Measurements from ENCODE around the gene INPP5D. TPM values are rescaled to one million over a fixed set of nuclear protein-coding genes. Genes with fewer than 3 reads are reported as not detected.

Gene INPP5D
- total and polyA plus RNA-seq, 4 donors: 2.9 to 18.8 (median 6.6) TPM

DNA sequence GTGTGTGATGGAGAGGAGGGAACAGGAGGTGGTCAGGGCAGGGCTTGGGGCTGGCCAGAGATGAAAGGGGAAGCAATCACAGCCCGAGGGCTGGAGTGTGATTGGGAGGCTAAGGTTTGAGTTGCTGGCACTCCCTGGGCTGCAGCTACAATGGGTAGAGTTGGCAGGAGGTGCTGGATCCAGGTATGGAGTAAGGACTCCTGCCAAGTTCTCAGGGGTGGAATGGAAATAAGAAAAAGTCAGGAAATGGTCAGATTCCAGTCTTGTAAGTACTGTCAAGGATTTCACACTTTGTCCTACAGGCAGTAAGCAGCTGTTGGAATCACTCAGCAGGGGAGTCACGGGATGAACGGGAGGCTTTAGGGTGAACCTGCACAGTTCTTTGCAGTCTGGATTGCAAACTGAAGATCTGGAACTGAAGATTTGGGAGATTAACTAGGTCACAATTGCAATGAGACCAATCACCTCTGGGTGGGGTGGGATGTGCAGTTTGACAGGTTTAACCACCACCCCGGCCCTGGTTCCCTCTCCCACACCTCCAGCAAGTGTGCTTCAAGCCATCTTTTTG lies 10.9 kb upstream of the INPP5D start:
- Histone ChIP-seq H3K36me3 (ENCODE audit: control insufficient read depth in 4 of 4, insufficient read depth in 3 of 4, low read depth in 1 of 4, low read length in 3 of 4) (no peaks in the 10 kb centered on the region), H3K9me3 (ENCODE audit: control insufficient read depth in 4 of 4, low read length in 3 of 4) (no peaks in the 10 kb centered on the region), H3K27me3 (ENCODE audit: control insufficient read depth in 4 of 4, insufficient read depth in 4 of 4, low read length in 3 of 4) (no peaks in the 10 kb centered on the region), H3K27ac (ENCODE audit: low read depth in 1 of 2, low read length in 2 of 2) (no peak overlapping the region), H3K4me1 (ENCODE audit: control insufficient read depth in 4 of 4, insufficient read depth in 4 of 4, low read length in 3 of 4) (peaks cover 0 to 2% (median under 1%) of the 10 kb centered on the region in 4 donors), H3K9ac (ENCODE audit: low read depth in 1 of 2, low read length in 2 of 2) (no peak overlapping the region), H3K4me3 (ENCODE audit: low read depth in 1 of 3, low read length in 3 of 3) (no peak overlapping the region)
- no peak for DNase-seq (ENCODE audit: low spot score)
- TF ChIP-seq RXRA (IDR thresholded peaks at IDR 0.05) (no peak), HNF4G (IDR thresholded peaks at IDR 0.05) (no peak), EGR1 (IDR thresholded peaks at IDR 0.05; ENCODE audit: low read depth in 2 of 2) (no peak), HNF4A (conservative IDR thresholded peaks at IDR 0.05) (no peak), GABPA (IDR thresholded peaks at IDR 0.05 in 1 of 2, conservative IDR thresholded peaks at IDR 0.05 in 1 of 2) (no peak), JUND (IDR thresholded peaks at IDR 0.05) (no peak), TAF1 (conservative IDR thresholded peaks at IDR 0.05) (no peak)
- TF ChIP-seq, protein P1, sequence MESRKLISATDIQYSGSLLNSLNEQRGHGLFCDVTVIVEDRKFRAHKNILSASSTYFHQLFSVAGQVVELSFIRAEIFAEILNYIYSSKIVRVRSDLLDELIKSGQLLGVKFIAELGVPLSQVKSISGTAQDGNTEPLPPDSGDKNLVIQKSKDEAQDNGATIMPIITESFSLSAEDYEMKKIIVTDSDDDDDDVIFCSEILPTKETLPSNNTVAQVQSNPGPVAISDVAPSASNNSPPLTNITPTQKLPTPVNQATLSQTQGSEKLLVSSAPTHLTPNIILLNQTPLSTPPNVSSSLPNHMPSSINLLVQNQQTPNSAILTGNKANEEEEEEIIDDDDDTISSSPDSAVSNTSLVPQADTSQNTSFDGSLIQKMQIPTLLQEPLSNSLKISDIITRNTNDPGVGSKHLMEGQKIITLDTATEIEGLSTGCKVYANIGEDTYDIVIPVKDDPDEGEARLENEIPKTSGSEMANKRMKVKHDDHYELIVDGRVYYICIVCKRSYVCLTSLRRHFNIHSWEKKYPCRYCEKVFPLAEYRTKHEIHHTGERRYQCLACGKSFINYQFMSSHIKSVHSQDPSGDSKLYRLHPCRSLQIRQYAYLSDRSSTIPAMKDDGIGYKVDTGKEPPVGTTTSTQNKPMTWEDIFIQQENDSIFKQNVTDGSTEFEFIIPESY (IDR thresholded peaks at IDR 0.05): no peak
- TF ChIP-seq, protein P2, sequence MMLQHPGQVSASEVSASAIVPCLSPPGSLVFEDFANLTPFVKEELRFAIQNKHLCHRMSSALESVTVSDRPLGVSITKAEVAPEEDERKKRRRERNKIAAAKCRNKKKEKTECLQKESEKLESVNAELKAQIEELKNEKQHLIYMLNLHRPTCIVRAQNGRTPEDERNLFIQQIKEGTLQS (IDR thresholded peaks at IDR 0.05): no peak
- WGBS: 73% methylated on average over 4 of the region's 4 CpGs

DNA sequence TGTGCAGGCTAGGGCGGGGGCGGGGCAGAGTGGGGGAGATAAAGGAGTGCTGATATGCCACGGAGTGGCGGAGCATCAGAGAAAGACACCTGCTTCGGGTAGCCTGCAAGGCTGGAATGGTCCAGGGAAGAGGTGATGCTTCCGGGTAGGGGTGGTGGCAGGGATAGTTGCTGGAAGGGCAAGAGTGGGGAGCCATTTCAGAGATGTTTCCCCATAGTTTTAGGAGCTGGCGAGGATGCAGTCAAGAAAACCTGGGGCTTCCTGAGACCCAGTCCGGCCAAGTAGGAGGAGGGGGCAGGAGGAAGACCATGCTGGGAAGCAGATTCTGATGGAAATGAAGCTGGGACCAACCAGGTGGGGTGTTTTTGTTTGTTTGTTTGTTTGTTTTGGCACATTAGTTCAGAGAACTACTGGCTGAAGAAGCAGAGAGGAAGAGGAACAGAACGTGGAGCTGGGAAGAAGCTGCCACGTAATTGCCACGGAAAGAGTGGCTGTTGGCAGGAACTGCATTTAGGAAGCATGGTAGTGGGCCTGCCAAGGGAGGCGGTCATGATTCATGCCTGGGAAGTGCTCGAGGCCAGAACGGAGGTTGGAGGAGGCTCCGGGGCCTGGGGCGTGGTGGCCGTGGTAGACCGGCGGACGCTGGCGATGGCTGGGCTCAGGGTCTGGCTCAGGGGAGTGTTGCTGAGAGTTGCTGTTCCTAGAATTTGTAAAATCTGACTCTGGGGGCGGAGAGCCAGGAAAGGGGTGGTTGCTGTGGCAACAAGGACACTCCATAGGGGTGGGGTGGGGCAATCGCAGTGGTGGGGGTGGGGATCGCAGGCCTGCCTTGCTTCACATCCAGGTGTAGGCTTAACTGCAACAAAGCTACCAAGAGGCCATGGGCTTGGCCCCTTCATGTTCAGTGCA lies 8.6 kb upstream of the INPP5D start:
- no peaks in the 10 kb centered on the region for H3K36me3 ChIP-seq (ENCODE audit: control insufficient read depth in 4 of 4, insufficient read depth in 3 of 4, low read depth in 1 of 4, low read length in 3 of 4)
- TF ChIP-seq, protein P3, sequence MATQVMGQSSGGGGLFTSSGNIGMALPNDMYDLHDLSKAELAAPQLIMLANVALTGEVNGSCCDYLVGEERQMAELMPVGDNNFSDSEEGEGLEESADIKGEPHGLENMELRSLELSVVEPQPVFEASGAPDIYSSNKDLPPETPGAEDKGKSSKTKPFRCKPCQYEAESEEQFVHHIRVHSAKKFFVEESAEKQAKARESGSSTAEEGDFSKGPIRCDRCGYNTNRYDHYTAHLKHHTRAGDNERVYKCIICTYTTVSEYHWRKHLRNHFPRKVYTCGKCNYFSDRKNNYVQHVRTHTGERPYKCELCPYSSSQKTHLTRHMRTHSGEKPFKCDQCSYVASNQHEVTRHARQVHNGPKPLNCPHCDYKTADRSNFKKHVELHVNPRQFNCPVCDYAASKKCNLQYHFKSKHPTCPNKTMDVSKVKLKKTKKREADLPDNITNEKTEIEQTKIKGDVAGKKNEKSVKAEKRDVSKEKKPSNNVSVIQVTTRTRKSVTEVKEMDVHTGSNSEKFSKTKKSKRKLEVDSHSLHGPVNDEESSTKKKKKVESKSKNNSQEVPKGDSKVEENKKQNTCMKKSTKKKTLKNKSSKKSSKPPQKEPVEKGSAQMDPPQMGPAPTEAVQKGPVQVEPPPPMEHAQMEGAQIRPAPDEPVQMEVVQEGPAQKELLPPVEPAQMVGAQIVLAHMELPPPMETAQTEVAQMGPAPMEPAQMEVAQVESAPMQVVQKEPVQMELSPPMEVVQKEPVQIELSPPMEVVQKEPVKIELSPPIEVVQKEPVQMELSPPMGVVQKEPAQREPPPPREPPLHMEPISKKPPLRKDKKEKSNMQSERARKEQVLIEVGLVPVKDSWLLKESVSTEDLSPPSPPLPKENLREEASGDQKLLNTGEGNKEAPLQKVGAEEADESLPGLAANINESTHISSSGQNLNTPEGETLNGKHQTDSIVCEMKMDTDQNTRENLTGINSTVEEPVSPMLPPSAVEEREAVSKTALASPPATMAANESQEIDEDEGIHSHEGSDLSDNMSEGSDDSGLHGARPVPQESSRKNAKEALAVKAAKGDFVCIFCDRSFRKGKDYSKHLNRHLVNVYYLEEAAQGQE (IDR thresholded peaks at IDR 0.05): no peak
- TF ChIP-seq FOXA2 (IDR thresholded peaks at IDR 0.05) (no peak), EGR1 (IDR thresholded peaks at IDR 0.05; ENCODE audit: low read depth in 2 of 2) (no peak), YY1 (IDR thresholded peaks at IDR 0.05) (no peak), HNF4G (IDR thresholded peaks at IDR 0.05) (no peak), NR2F2 (IDR thresholded peaks at IDR 0.05) (no peak), RAD21 (IDR thresholded peaks at IDR 0.05) (no peak), SP1 (IDR thresholded peaks at IDR 0.05) (no peak), HNF4A (conservative IDR thresholded peaks at IDR 0.05) (no peak), JUND (IDR thresholded peaks at IDR 0.05) (no peak), RXRA (IDR thresholded peaks at IDR 0.05) (no peak), GABPA (IDR thresholded peaks at IDR 0.05 in 1 of 2, conservative IDR thresholded peaks at IDR 0.05 in 1 of 2) (no peak), FOXA1 (IDR thresholded peaks at IDR 0.05) (no peak), TAF1 (conservative IDR thresholded peaks at IDR 0.05) (no peak)
- TF ChIP-seq, protein P4, sequence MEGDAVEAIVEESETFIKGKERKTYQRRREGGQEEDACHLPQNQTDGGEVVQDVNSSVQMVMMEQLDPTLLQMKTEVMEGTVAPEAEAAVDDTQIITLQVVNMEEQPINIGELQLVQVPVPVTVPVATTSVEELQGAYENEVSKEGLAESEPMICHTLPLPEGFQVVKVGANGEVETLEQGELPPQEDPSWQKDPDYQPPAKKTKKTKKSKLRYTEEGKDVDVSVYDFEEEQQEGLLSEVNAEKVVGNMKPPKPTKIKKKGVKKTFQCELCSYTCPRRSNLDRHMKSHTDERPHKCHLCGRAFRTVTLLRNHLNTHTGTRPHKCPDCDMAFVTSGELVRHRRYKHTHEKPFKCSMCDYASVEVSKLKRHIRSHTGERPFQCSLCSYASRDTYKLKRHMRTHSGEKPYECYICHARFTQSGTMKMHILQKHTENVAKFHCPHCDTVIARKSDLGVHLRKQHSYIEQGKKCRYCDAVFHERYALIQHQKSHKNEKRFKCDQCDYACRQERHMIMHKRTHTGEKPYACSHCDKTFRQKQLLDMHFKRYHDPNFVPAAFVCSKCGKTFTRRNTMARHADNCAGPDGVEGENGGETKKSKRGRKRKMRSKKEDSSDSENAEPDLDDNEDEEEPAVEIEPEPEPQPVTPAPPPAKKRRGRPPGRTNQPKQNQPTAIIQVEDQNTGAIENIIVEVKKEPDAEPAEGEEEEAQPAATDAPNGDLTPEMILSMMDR (IDR thresholded peaks at IDR 0.05; ENCODE audit: low read depth, low read length, missing input control): no peak
- TF ChIP-seq, protein P2 (IDR thresholded peaks at IDR 0.05): no peak
- TF ChIP-seq, protein P5, sequence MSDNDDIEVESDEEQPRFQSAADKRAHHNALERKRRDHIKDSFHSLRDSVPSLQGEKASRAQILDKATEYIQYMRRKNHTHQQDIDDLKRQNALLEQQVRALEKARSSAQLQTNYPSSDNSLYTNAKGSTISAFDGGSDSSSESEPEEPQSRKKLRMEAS (IDR thresholded peaks at IDR 0.05): no peak
- TF ChIP-seq, protein P1 (IDR thresholded peaks at IDR 0.05): no peak
- H3K9me3 ChIP-seq (ENCODE audit: control insufficient read depth in 4 of 4, low read length in 3 of 4): no peaks in the 10 kb centered on the region
- peaks cover 0 to 2% (median under 1%) of the 10 kb centered on the region in 4 donors for H3K4me1 ChIP-seq (ENCODE audit: control insufficient read depth in 4 of 4, insufficient read depth in 4 of 4, low read length in 3 of 4)
- peak overlapping the region in 1 of 2 donors; percentile 37 for H3K27ac ChIP-seq (ENCODE audit: low read depth in 1 of 2, low read length in 2 of 2)
- no peak overlapping the region for H3K4me3 ChIP-seq (ENCODE audit: low read depth in 1 of 3, low read length in 3 of 3)
- H3K27me3 ChIP-seq (ENCODE audit: control insufficient read depth in 4 of 4, insufficient read depth in 4 of 4, low read length in 3 of 4): no peaks in the 10 kb centered on the region
- DNase-seq (ENCODE audit: low spot score): no peak
- WGBS: 67% methylated on average over 24 of the region's 24 CpGs
- H3K9ac ChIP-seq (ENCODE audit: low read depth in 1 of 2, low read length in 2 of 2): no peak overlapping the region

Measured in liver (tissue), 9 donors.